GM12872 (cell line): Measurements from ENCODE around the gene GLRX5.

ENCODE experiments used
- CTCF ChIP-seq: IDR thresholded peaks from 3 replicates; pipeline ENCODE4 v1.5.1; 2011; ENCODE audit warnings: low read depth, mild to moderate bottlenecking, low read length, moderate library complexity; ENCODE audit not compliant: insufficient read depth

GLRX5 gene

GRCh38 chr14:95577067-95577800 lies 42.4 kb downstream of the GLRX5 start:
- no peak for TF ChIP-seq CTCF

GRCh38 chr14:95577870-95578269 lies 43.0 kb downstream of the GLRX5 start:
- no peak for TF ChIP-seq CTCF

- TF ChIP-seq CTCF, result no peak
Measured at GRCh38 chr14:95585953-95586620, 51.2 kb downstream of the GLRX5 start.
